Ramos (cell line): Measurements from ENCODE around the gene FBXW10.
"Not testable (repeated sequence)": the region's sequence is repeated elsewhere in the genome, so short reads cannot be mapped to it uniquely, and the experiment has no call there.

ENCODE experiments used
- in situ Hi-C: fragments of 300-500 bp; cut with MboI; formaldehyde crosslinking; loops from one replicate; pipeline ENCODE4 v1.14.3; 2022; ENCODE audit warnings: low sequenced_read_pairs; ENCODE audit not compliant: unreplicated experiment

Gene FBXW10

GRCh38 chr17:18750242-18750641 is 6.4 kb downstream of the FBXW10 start:
- in situ Hi-C loops, result not testable (repeated sequence)

GRCh38 chr17:18753829-18754409 is 10.1 kb downstream of the FBXW10 start:
- in situ Hi-C loops, result not testable (repeated sequence)

- in situ Hi-C loops, result not testable (repeated sequence)
Observed at GRCh38 chr17:18755969-18756368, 12.1 kb downstream of the FBXW10 start.

GRCh38 chr17:18757368-18758044 is 13.7 kb downstream of the FBXW10 start:
- in situ Hi-C loops, result not testable (repeated sequence)

GRCh38 chr17:18758344-18758743 is 14.5 kb downstream of the FBXW10 start:
- in situ Hi-C loops, result not testable (repeated sequence)

GRCh38 chr17:18760221-18760620 is 16.4 kb downstream of the FBXW10 start:
- in situ Hi-C loops, result not testable (repeated sequence)

- in situ Hi-C loops, result not testable (repeated sequence)
Observed at GRCh38 chr17:18770572-18770971, 26.7 kb downstream of the FBXW10 start.

- in situ Hi-C loops, result not testable (repeated sequence)
Observed at GRCh38 chr17:18771066-18771465, 27.2 kb downstream of the FBXW10 start.

GRCh38 chr17:18772471-18772870 is 28.6 kb downstream of the FBXW10 start:
- in situ Hi-C loops, result no loop called here

GRCh38 chr17:18780991-18781718 is 37.3 kb downstream of the FBXW10 start, which contains the start of gene TVP23B:
TVP23B (plus strand) TSS chr17:18781183; CDS start chr17:18781294, 111 bp downstream.
- in situ Hi-C loops, result not testable (repeated sequence)

- in situ Hi-C loops, result not testable (repeated sequence)
Observed at GRCh38 chr17:18781805-18782204, 38.0 kb downstream of the FBXW10 start.

- in situ Hi-C loops, result not testable (repeated sequence)
Observed at GRCh38 chr17:18785933-18786332, 42.1 kb downstream of the FBXW10 start.

- in situ Hi-C loops, result not testable (repeated sequence)
Observed at GRCh38 chr17:18786890-18787289, 43.0 kb downstream of the FBXW10 start.

GRCh38 chr17:18791402-18791801 is 47.5 kb downstream of the FBXW10 start:
- in situ Hi-C loops, result not testable (repeated sequence)

- in situ Hi-C loops, result not testable (repeated sequence)
Observed at GRCh38 chr17:18794841-18795240, 51.0 kb downstream of the FBXW10 start.

GRCh38 chr17:18796887-18797286 is 53.0 kb downstream of the FBXW10 start:
- in situ Hi-C loops, result not testable (repeated sequence)

- in situ Hi-C loops, result loop anchor here (25.0 kb wide), 1 partner anchor 159 kb away; the partner anchor contains the start of gene SLC5A10
Observed at GRCh38 chr17:18803458-18804245, 59.8 kb downstream of the FBXW10 start.

- in situ Hi-C loops, result loop anchor here (25.0 kb wide), 1 partner anchor 146 kb away; the partner anchor contains the start of gene SLC5A10
Observed at GRCh38 chr17:18815924-18816323, 72.1 kb downstream of the FBXW10 start.

GRCh38 chr17:18816489-18817371 is 72.9 kb downstream of the FBXW10 start:
- in situ Hi-C loops, result loop anchor here (25.0 kb wide), 1 partner anchor 146 kb away; the partner anchor contains the start of gene SLC5A10
